Hematopoietic multipotent progenitor cell treated with erythropoietin and hydrocortisone succinate and interleukin-3 and kit ligand, for 15 days (in vitro differentiated cells): ENCODE measurements around the gene AIFM2.
"Not testable (repeated sequence)": the region's sequence is repeated elsewhere in the genome, so short reads cannot be mapped to it uniquely, and the experiment has no call there.

ENCODE experiments used
- DNase-seq: peaks from one replicate; pipeline ENCODE4 v3.0.0-alpha.2; 2015; ENCODE audit warnings: low spot score

AIFM2 gene

DNA sequence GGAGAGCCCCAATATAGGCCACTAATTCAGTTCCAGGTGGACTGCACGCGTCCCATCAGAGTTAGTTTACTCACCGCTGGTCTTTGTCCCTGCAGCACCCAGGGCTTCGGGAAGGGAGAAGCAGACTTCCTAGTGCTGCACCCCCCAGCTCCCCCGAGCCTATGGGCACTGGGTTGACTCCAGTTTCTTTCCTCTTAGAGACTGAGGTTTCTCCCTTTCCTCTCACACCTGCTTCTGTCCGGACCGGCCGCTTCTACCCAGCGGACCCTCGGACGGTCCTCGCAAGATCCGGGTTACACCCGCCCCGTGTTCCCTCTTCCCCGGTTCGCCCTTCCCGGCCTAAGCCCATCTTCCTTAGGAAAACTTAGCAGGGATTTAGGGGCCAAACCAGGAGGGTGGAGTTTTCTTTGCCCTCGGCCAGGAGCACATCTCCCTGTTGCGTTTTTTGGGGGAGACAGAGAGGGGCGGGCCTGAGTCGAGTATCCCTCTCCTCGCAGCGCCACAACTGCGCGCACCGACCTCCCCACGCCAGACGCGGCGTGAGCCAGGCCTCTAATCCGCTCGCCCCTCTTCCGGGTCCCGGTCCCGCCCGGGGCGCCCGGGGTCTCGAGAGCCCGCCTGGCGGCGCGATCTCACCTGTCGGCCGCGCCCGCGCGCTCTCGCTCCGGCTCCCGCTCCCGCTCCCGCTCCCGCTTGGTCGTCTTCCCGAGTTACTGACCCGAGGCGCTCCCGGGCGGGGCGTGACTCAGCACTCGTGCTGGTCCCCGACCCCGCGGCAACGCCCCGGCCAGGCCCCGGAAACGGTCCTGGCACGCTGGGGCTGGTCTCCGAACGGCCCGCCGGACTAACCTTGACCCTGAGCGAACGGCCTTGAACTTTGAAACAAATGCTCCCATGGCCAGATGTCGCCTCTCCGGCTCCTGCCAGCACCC lies at the start of gene AIFM2:
Gene AIFM2 (minus strand): TSS at position 728 of the 932 bp plus-strand sequence. CDS start 8,741 bp downstream, outside the sequence.
- DNase-seq, result peak; percentile 51

DNA sequence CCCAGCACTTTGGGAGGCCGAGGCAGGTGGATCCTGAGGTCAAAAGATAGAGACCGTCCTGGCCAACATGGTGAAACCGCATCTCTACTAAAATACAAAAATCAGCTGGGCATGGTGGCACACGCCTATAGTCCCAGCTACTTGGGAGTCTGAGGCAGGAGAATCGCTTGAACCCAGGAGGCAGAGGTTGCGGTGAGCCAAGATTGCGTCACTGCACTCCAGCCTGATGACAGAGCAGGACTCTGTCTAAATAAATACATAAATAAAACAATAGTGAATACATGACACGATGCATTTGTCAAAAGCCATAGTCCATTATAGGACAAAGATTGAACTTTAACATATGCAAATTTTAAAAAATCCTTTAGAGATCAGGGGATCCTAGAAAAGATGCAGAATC lies 46.6 kb upstream of the AIFM2 start:
- DNase-seq, result not testable (repeated sequence)

DNA sequence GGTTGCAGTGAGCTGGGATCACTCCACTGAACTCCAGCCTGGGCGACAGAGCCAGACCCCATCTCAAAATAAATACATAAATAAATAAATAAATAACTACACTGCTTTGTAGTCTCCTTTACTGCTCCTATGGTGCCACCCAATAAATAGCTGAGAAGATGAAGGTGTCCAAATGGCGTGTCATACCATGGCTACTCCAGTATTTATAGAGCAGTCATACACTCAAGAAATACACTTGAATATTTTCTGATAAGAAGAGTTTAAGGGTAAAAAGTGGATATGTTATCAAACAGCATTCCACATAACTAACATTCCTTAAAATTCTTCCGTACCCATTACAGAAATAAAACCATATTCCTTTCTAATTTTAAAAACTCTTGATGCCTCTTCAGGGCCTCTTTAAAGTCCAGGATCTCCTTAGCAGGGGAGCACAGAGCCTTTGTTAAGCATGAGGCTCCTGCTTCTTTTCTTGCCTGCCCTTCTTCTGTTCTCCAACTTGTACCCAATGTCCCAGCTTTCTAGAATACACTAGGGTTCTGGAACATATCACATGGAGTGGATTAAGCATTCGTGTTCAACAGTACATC lies 45.6 kb upstream of the AIFM2 start:
- no peak for DNase-seq

DNA sequence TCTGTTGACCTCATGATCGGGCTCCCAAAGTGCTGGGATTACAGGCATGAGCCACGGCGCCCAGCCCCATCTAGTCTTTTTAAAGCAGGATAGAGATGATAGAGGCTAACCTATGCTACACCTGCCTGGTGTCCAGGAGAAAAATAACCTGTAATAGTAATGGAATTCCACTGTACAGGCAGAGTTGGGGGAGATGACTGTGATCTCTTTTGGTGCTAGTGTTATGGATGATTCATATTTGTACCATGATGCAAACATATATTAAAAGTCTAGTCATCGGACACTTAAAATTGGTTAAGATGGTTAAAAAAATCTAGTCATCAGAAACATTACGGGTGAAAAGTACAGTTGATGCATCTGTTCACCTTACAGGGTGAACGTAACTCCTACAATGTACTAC lies 43.8 kb upstream of the AIFM2 start:
- DNase-seq, result no peak

DNA sequence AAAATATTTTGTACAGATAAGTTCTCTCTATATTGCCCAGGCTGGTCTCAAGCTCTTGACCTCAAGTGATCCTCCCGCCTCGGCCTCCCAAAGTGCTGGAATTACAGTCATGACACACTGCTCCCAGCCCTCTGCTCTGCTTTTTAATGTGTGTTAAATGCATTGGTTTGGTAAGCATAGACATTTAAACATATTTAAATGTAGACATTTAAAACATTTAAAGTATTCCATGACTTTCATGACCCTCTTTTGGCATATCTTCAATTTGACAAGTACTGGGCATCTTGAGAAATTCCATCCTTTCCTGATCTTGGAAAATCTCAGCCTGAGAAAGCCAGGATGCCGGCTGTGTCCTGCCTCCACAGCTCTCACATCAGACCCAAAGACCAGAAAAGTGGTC lies 42.9 kb upstream of the AIFM2 start:
- DNase-seq, result no peak

DNA sequence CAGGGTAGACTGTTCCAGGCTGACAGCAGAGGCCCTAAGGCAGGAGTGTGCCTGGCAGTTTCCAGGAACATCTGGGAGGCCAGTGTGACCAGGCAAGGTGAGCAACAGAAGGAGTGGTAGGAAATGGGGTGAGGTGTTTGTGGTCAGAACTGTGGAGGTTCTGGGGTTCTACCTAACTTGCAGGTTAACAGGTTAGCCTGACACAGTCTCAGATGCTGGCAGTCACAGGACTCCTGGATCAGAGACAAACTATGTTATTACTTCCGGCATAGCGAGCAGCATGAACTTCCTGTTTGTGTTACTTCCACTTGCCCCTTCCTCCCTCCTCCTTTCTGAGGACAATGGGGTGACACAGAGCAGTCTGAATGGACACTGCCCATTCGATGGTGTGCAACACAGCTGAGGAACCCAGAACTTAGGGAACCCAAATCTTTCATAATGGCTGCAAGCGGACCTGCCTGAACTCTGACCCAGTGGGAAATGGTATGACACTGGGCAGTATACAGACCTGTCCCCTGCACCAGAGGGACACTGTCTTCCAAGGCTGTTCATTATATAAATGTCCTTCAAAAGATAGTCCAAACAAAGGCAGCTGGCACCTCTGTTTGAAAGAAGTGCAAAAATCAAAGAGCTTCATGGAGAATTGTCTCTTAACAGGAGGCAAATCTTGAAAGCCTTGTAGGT lies 41.6 kb upstream of the AIFM2 start:
- DNase-seq, result no peak

DNA sequence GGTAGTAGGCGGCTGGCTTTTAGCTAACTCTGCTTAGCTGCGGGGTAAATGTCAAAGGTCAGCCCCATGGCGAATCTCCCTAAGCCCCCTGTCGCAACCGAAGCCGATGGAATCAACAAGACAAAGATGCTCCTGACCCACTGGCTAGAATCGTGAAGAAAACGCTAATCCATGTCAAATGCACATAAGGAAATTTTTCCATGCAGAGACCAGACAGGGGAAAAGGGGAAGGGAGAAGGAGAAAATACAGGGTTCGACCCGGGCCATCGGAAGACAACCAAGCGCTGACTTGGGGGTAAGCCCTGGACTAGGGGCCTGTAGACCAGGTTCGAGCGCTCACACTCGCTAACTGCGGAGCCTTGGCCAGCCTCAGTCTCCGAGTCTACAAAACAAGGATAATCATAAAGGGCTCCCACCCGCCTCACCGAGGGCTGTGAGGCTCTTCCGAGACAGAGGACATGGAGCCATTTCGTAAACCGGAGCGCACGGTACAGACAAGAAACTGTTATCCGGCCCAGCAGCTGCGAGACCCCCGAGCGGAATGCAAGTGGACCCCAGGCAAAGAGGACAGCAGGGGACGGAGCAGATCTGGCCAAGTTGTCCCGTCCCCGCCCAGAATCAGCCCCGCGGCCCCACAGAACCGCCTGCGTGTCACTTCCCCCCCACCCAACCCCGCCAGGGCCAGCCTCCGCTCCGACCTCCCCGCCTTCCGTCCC lies 37.2 kb upstream of the AIFM2 start:
- peak; percentile 36 for DNase-seq

DNA sequence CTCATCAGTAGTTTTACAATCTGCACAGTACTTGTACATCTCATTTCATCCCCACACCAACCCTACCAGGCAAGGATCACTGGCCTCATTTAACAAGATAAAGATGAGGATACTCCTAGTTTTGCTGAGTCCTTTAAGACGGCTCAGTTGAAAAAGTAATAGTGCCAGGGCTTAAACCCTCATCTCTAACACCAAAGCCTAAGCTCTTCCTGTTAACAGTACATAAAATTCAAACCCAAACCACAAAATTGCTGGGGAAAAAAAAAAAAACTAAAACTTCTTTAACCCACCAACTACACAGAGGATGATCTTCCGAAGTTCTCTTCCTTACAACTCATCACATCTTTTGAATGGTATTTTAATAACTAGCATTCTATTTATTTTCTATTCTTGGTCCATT lies 36.4 kb upstream of the AIFM2 start:
- no peak for DNase-seq

DNA sequence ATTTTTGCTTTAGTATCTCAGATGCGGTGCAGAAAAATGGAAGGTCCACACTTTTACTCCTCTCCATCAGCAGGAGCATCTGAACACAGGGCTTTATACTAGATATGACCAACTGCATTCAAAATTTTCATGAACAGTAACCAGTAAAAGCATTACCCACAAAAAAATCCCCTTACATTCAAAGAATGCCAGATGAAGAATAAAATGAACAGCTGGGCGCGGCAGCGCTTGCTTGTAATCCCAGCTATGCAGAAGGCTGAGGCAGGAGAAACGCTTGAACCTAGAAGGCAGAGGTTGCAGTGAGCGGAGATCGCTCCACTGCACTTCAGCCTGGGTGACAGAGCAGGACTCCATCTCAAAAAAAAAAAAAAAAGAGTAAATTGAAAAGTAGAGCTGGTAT lies 34.6 kb upstream of the AIFM2 start:
- no peak for DNase-seq

DNA sequence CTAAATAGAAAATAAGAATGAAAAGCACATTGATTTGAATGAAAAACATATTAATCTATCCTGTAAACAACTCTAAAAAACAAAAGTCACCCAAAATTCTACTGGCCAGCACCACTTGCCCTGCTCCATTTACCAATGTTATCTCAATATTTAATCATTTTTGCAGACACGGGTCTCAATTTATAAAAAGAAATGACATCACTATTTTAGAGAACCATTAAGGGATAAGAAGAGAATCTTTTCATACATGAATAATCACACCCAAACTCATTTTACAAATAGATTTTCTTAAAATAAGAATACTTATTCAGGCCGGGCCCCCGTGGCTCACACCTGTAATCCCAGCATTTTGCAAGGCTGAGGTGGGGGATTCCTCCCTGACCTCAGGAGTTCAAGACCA lies 33.8 kb upstream of the AIFM2 start:
- DNase-seq, result no peak

DNA sequence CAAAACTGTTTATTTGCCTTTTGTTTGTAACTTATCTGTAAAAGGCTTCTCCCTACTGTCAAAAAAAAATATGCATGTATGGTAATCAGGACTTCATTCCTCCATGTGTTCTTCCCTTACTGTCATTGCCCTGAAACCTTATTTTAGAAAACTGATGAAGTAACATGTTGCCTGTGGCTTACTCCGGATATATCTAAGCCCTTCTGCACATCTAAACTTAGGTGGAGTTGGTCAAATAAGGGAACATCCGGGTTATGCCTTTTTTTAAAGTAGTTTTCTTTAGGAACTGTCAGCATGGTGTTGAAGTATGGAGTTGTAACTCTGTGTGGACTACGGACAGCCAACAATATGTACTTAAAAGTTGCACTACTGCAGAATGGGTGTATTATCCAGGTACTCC lies 31.5 kb upstream of the AIFM2 start:
- DNase-seq, result no peak

DNA sequence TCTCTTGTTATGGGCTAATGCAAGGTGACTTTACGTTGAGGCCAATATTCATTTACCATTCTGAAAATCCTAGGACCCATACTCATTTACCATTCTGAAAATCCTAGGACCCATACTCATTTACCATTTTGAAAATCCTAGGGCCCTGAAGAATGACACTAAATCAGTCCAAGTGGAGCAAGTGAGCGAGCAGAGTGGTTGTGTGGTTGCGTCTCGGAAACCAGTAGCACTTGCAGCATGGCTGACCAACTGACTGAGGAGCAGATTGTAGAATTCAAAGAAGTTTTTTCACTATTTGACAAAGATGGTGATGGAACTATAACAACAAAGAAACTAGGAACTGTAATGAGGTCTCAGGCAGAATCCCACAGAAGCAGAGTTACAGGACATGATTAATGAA lies 30.8 kb upstream of the AIFM2 start:
- no peak for DNase-seq

DNA sequence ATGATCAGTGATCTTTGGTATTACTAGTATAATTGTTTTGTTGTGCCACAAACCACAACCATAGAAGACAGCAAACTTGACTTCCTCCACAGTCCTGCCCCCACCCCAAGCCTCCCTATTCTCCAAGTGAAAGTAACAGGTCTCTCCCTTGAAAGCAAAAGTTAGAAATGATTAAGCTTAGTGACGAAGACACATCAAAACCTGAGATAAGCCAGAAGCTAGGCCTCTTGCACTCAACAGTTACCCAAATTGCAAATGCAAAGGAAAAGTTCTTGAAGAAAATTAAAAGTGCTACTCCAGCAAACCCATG lies 30.2 kb upstream of the AIFM2 start:
- no peak for DNase-seq

DNA sequence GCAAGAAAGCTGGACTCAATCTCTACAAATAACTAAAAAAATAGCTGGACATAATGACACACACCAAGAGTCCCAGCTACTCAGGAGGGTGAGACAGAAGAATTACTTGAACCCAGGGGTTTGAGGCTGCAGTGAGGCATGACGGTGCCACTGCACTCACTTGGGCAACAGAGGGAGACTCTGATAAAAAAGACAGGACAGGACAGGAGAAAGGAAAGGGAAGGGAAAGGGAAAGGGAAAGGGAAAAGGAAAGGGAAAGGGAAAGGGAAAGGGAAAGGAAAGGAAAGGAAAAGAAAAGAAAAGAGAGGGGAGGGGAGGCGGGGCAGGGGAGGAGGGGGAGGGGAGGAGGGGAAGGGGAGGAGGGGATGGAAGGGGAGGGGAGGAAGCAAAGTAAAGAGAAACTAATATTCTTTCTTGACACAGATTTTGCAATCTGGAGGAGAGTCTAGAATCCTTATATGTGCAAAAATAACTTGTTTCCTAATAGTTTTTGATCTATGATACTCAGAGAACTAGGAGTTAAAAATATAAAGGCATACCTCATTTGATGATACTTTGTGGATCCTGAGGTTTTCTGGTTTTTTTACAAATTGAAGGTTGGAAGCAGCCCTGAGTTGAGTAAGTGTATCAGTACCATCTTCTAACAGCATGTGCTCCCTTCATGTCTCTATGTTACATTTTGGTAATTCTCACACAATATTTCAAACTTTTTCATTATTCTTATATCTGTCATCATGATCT lies 29.7 kb upstream of the AIFM2 start:
- DNase-seq, result no peak

DNA sequence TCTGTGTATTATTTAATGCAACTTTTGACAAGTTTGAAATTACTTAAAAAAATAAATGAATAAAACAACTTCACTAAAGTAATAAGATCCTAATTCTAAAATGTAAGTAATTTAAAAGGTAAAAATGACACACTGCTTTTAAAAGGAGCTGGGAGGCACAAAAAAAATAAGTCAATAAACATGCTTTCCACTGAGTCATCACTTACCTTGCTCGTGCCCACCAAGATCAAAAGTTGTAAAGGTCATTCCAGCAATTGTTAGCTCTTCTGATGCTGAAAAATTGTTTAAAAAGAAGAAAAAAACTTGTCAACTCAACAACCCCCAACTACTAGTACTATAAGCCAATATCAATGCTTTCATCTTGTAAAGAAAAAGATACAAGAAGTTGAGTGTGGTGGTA lies 28.2 kb upstream of the AIFM2 start:
- no peak for DNase-seq

DNA sequence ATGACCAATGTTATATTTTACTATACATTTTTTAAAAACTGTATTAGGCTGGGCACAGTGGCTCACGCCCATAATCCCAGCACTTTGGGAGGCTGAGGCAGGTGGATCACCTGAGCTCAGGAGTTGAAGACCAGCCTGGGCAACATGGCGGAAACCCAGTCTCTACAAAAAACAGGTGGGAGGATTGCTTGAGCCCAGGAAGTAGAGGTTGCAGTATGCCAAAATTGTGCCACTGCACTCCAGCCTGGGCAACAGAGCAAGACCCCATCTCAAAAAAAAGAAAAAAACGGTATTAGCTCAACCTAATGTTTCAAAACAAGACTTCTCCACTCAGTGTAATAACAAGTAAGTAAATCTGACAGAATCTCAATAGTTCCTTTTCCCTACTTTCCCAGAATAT lies 26.7 kb upstream of the AIFM2 start:
- DNase-seq, result not testable (repeated sequence)

DNA sequence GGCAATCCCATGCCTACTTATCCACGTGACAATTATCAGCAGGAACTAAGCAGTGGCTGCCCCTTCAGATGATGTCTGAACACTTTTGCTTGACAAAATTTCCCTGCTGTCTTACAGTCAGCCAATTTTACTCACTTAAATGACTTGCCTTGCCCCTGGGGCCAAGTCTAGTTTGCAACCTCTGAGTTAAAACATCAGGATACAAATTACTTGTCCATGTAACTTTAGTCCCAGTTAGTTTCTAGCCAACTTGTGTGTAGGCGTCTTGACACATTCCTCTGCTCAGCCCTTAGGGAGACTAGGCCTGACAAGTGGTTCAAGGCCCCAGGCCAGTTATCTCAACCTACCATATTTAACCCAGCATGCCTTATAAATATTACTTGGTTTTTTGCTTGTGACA lies 25.5 kb upstream of the AIFM2 start:
- DNase-seq, result no peak

DNA sequence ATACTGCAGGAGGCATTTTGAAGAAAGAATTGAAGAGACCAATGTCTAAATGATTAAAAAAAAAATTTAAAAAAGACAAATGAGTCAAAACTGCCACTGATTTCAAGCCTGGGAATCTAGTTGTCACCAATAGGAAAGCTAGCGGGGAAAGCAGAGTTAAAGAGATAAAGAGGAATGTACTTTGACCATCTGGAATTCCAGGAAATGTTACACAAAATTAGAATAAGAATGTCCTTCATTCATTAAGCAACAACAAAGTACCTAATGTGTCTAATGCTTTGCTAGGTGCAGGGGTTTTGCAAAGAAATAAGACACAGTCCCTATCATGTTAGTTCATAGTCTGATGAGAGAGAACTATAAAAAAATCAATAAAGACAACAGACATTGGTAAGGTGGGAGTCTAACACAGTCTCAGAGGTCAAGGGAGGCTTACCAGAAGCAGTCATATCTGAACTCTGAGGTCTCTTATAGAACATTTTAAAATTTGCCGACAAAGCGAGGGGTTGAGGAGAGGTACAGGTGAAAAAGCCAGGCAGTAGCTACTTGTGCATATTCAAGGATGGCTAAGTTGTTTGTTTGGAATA lies 22.7 kb upstream of the AIFM2 start:
- no peak for DNase-seq

DNA sequence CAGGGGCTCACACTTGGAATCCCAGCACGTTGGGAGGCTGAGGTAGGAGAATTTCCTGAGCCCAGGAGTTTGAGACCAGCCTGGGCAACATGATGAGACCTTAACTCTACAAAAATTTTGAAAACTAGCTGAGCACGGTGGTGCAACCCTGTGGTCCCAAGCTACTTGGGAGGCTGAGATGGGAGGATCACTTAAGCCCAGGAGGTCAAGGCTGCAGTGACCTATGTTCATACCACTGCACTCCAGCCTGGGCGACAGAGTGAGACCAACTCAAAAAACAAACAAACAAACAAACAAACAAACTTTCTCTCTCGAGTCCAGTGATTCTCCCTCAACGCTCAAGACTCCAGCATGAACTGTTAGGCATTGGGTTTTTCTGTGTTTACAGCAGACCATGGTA lies 15.9 kb upstream of the AIFM2 start:
- DNase-seq, result no peak

DNA sequence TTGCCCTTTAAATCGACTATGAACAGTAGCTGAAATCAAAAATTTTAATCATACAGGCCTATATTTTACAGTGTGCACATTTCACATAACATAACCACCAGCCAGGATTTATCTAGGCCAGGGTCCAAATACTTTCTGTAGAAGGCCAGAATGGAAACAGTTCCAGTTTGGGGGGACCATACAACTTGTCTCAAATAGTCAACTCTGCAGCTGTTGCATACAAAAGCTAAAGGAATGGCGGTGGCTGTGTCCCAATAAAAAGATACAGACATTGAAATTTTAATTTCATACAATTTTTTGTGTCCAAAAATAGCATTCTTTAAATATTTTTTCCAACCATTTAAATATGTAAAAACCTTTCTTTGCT lies 14.6 kb upstream of the AIFM2 start:
- no peak for DNase-seq

DNA sequence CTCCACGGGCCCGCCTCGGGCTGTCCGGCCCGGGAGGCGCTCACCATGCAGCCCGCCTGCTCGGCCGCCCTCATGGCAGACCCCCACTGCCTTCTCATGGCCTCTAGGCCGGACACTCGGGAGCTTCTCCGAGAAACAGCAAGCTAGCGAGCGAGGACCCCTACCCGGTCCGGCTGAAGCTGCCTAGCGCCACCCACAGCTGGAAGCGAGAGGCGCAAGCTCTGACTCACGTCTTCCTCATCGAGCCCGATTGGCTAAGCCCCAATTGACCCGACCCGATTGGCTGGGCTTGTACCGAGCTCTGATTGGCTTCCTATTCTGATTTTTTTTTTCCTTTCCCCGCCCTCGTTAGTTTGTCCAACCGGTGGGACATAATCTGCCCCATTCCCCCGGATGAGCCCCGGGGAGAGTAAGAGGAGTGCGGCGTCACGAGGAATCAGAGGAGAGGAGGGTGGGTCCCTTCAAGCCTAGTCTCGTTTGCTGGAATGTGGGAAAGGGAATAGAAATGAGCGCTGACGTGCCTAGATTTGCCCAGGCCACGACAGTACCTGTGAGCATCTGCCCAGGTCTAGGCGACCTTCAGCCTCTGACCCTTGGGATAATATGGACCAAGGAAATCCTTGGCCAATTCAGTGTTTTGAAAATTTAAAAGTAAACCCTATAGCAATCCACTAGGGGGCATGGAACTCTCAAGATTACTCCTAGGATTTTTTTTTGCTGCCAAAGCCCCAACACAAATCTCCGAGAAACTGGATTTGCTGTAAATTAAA lies 14.0 kb upstream of the AIFM2 start, which contains the start of gene TYSND1:
Gene TYSND1 (minus strand): TSS at position 212 of the 770 bp plus-strand sequence. CDS start 114 bp downstream, at position 98.
- peak; percentile 90 for DNase-seq
